ENCODE data around the gene MFSD6. TPM values are rescaled to one million over a fixed set of nuclear protein-coding genes. Genes with fewer than 3 reads are reported as not detected.

Gene MFSD6
- total RNA-seq, 2 donors from 2014 or later: 1.2 to 3.2 TPM

DNA sequence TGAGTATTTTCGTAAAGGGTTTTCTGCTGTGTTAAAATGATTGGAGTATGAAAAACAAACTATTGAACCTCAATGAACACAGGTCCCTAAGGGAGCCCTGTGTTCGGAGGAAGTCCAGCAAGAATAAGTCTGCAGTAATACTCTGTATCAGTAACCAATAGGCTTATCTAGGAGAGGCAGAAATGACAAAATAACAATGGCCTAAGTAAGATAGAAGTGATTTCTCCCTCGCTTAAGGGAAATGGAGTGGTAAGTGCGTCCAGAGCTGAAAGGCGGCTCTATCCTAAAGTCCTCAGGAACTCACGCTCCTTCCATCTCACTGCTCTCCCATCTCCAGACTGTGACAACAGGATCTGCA, 29.3 kb upstream of the MFSD6 start:
- Histone ChIP-seq H3K4me1 (ENCODE audit: control insufficient read depth, insufficient read depth, low read length) (no peaks in the 10 kb centered on the region), H3K4me3 (ENCODE audit: low read length) (no peak overlapping the region), H3K9me3 (ENCODE audit: control insufficient read depth, low read length) (no peaks in the 10 kb centered on the region), H3K36me3 (ENCODE audit: control insufficient read depth, insufficient read depth, low read length) (no peaks in the 10 kb centered on the region), H3K27me3 (ENCODE audit: control insufficient read depth, insufficient read depth, low read length, poor library complexity, severe bottlenecking) (no peaks in the 10 kb centered on the region), H3K9ac (ENCODE audit: extremely low read depth, low read length, poor library complexity, severe bottlenecking) (no peak overlapping the region), H3K27ac (ENCODE audit: low read depth, low read length) (no peak overlapping the region)
- Mint-ChIP-seq H3K27ac (no peak overlapping the region), H3K9me3 (no peaks in the 10 kb centered on the region), H3K27me3 (ENCODE audit: insufficient read depth) (no peaks in the 10 kb centered on the region), H3K4me3 (no peak overlapping the region), H3K36me3 (ENCODE audit: low read depth) (no peaks in the 10 kb centered on the region), H3K4me1 (peaks cover 2% of the 10 kb centered on the region)
- no peak for DNase-seq
- 90 to 94% methylated on average over 5 to 6 of the region's 6 CpGs for WGBS, 2 experiments (ENCODE audit: insufficient coverage in 1 of 2, insufficient read length in 1 of 2)
- TF ChIP-seq, protein P1, sequence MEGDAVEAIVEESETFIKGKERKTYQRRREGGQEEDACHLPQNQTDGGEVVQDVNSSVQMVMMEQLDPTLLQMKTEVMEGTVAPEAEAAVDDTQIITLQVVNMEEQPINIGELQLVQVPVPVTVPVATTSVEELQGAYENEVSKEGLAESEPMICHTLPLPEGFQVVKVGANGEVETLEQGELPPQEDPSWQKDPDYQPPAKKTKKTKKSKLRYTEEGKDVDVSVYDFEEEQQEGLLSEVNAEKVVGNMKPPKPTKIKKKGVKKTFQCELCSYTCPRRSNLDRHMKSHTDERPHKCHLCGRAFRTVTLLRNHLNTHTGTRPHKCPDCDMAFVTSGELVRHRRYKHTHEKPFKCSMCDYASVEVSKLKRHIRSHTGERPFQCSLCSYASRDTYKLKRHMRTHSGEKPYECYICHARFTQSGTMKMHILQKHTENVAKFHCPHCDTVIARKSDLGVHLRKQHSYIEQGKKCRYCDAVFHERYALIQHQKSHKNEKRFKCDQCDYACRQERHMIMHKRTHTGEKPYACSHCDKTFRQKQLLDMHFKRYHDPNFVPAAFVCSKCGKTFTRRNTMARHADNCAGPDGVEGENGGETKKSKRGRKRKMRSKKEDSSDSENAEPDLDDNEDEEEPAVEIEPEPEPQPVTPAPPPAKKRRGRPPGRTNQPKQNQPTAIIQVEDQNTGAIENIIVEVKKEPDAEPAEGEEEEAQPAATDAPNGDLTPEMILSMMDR (conservative IDR thresholded peaks at IDR 0.05): no peak

DNA sequence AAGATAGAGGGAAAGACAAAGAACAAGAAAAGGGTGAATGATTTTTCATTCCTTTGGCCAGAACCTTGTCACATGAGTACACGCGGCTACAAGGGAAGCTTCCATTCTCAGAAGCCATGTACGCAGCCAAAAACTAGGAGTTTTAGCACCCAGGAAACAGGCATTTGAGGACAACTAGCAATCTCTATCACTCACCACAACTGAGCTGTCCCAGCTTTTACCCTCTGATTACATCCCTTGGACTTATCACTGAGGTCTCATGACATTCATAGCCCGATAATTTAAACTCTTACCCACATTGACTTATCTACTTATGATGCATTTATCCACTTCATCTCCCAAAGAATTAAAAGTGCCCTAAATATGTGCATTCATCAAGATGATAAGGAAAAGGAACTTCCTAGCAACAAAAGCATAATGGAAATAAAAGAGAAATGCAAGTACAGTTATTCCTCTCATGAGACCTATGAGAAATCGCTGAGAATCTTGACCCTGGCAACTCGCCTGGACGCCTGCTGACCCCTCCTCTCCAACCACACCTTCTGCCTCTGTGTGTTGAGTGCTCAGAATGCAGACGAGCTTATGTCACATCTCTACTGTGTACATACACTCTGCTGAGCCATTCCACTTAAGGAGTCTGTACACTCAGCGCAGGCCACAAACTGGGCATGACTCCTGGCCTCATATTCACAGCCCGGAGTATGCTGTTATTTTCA, 28.7 kb upstream of the MFSD6 start:
- Histone ChIP-seq H3K27me3 (ENCODE audit: control insufficient read depth, insufficient read depth, low read length, poor library complexity, severe bottlenecking) (no peaks in the 10 kb centered on the region), H3K4me3 (ENCODE audit: low read length) (no peak overlapping the region), H3K9ac (ENCODE audit: extremely low read depth, low read length, poor library complexity, severe bottlenecking) (no peak overlapping the region), H3K27ac (ENCODE audit: low read depth, low read length) (no peak overlapping the region), H3K4me1 (ENCODE audit: control insufficient read depth, insufficient read depth, low read length) (no peaks in the 10 kb centered on the region), H3K36me3 (ENCODE audit: control insufficient read depth, insufficient read depth, low read length) (no peaks in the 10 kb centered on the region), H3K9me3 (ENCODE audit: control insufficient read depth, low read length) (no peaks in the 10 kb centered on the region)
- H3K4me1 Mint-ChIP-seq: peaks cover 2% of the 10 kb centered on the region
- no peaks in the 10 kb centered on the region for H3K36me3 Mint-ChIP-seq (ENCODE audit: low read depth)
- no peak overlapping the region for H3K4me3 Mint-ChIP-seq
- TF ChIP-seq, protein P1 (conservative IDR thresholded peaks at IDR 0.05): no peak
- DNase-seq: no peak
- 88 to 92% methylated on average over 4 to 10 of the region's 10 CpGs for WGBS, 2 experiments (ENCODE audit: insufficient coverage in 1 of 2, insufficient read length in 1 of 2)
- no peaks in the 10 kb centered on the region for H3K27me3 Mint-ChIP-seq (ENCODE audit: insufficient read depth)
- no peak overlapping the region for H3K27ac Mint-ChIP-seq
- no peaks in the 10 kb centered on the region for H3K9me3 Mint-ChIP-seq

DNA sequence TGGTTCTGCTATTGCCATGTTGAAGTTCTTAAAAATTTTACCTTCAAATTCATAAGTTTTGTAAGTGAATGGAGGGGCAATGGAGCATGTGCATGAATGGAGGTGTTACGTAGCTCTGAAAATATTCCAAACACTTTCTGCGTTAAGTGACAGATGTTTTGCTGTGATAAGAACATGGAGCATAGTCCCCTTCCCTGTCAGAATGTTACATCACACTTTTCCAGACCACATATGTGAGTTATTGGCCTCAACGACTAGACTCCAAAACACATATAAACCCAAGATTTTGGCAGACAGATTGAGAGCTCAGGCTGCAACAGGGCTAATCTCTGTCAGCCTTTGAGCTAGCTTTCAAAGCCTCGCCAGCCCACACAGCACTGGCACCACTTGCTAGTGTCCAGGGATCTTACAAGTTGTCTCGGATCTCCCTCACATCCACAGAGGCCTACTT, 27.2 kb upstream of the MFSD6 start:
- H3K9ac ChIP-seq (ENCODE audit: extremely low read depth, low read length, poor library complexity, severe bottlenecking): no peak overlapping the region
- H3K4me3 Mint-ChIP-seq: no peak overlapping the region
- no peaks in the 10 kb centered on the region for H3K4me1 ChIP-seq (ENCODE audit: control insufficient read depth, insufficient read depth, low read length)
- no peaks in the 10 kb centered on the region for H3K9me3 Mint-ChIP-seq
- no peak overlapping the region for H3K27ac ChIP-seq (ENCODE audit: low read depth, low read length)
- H3K36me3 Mint-ChIP-seq (ENCODE audit: low read depth): no peaks in the 10 kb centered on the region
- H3K36me3 ChIP-seq (ENCODE audit: control insufficient read depth, insufficient read depth, low read length): no peaks in the 10 kb centered on the region
- no peak for DNase-seq
- no peaks in the 10 kb centered on the region for H3K27me3 ChIP-seq (ENCODE audit: control insufficient read depth, insufficient read depth, low read length, poor library complexity, severe bottlenecking)
- TF ChIP-seq, protein P1 (conservative IDR thresholded peaks at IDR 0.05): no peak
- no peak overlapping the region for H3K27ac Mint-ChIP-seq
- H3K4me1 Mint-ChIP-seq: peaks cover 2% of the 10 kb centered on the region
- 88 to 100% methylated on average over 1 to 5 of the region's 5 CpGs for WGBS, 2 experiments (ENCODE audit: insufficient coverage in 1 of 2, insufficient read length in 1 of 2)
- H3K27me3 Mint-ChIP-seq (ENCODE audit: insufficient read depth): no peaks in the 10 kb centered on the region
- H3K4me3 ChIP-seq (ENCODE audit: low read length): no peak overlapping the region
- no peaks in the 10 kb centered on the region for H3K9me3 ChIP-seq (ENCODE audit: control insufficient read depth, low read length)
